ENCODE data around the gene FGFR3.

FGFR3 gene

DNA sequence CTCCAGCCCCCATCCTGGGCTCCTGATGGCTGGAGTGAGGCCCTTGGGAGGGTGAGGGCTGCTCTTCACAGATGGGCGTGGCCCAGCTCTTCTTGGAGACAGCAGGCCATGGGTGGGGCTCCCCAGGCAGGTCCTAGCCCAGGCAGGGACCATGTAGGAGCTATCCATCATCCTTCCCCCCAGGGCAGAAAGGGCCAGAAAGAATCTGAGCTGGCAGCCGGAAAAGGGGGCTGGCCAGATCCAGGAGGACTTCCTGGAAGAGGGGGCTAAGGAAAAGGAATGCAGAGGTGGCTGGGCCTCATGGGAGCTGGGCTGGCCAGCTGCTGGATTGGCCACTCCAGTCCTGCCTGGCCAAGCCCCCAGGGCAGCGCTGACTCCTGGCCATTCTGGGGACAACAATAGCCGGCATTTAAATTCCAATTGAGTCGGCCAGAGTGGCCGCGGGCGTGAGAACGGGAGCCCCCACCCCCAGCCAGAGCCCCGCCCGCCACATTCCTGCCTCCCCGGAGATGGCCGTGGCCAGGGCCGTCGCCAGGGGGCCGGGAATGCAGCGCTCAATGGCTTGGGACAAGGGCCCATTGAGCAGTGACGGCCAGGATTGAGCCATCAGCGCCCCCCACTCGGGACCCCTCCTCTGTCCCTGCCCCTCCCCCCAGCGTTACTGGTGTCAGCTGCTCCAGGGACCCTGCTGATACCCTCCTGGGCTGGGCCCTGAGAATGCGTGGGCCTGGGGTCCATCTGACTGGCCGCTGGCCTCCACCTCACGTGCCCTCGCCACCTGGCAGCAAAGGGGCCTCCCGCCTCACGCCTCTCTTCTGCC lies 15.1 kb upstream of the FGFR3 start:
- H3K4me2 ChIP-seq (ENCODE audit: low read depth, low read length) = no peak overlapping the region
- H2AFZ ChIP-seq (ENCODE audit: low read length) = no peak overlapping the region
- no peaks in the 10 kb centered on the region for H3K4me1 ChIP-seq (ENCODE audit: low read length)
- no peak overlapping the region for H3K4me3 ChIP-seq (ENCODE audit: low read length)
- no peaks in the 10 kb centered on the region for H3K9me3 ChIP-seq (replicated peaks; ENCODE audit: insufficient read depth, low read length)
- H3K36me3 ChIP-seq (replicated peaks; ENCODE audit: insufficient read depth, low read length) = no peaks in the 10 kb centered on the region
- no peak for DNase-seq
- no peak overlapping the region for H3K27ac ChIP-seq (ENCODE audit: low read length)
- H3K9ac ChIP-seq (ENCODE audit: low read length) = no peak overlapping the region
- TF ChIP-seq, protein P1, sequence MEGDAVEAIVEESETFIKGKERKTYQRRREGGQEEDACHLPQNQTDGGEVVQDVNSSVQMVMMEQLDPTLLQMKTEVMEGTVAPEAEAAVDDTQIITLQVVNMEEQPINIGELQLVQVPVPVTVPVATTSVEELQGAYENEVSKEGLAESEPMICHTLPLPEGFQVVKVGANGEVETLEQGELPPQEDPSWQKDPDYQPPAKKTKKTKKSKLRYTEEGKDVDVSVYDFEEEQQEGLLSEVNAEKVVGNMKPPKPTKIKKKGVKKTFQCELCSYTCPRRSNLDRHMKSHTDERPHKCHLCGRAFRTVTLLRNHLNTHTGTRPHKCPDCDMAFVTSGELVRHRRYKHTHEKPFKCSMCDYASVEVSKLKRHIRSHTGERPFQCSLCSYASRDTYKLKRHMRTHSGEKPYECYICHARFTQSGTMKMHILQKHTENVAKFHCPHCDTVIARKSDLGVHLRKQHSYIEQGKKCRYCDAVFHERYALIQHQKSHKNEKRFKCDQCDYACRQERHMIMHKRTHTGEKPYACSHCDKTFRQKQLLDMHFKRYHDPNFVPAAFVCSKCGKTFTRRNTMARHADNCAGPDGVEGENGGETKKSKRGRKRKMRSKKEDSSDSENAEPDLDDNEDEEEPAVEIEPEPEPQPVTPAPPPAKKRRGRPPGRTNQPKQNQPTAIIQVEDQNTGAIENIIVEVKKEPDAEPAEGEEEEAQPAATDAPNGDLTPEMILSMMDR (IDR thresholded peaks at IDR 0.05; ENCODE audit: low read length) = no peak
- TF ChIP-seq EZH2 (optimal IDR thresholded peaks at IDR 0.05; ENCODE audit: low read depth, low read length) = no peak
- TF ChIP-seq EZH2phosphoT487 (IDR thresholded peaks at IDR 0.05; ENCODE audit: low read length) = no peak
- no peaks in the 10 kb centered on the region for H3K79me2 ChIP-seq (ENCODE audit: low read length)
- no peaks in the 10 kb centered on the region for H3K9me2 ChIP-seq (replicated peaks; ENCODE audit: insufficient read depth, low read length)
- peaks cover 93% of the 10 kb centered on the region for H3K27me3 ChIP-seq (replicated peaks; ENCODE audit: insufficient read depth, low read length)
- no peaks in the 10 kb centered on the region for H4K20me1 ChIP-seq (ENCODE audit: insufficient read depth, low read length)
- no peaks in the 10 kb centered on the region for H3F3A ChIP-seq (ENCODE audit: insufficient read depth, low read length)

DNA sequence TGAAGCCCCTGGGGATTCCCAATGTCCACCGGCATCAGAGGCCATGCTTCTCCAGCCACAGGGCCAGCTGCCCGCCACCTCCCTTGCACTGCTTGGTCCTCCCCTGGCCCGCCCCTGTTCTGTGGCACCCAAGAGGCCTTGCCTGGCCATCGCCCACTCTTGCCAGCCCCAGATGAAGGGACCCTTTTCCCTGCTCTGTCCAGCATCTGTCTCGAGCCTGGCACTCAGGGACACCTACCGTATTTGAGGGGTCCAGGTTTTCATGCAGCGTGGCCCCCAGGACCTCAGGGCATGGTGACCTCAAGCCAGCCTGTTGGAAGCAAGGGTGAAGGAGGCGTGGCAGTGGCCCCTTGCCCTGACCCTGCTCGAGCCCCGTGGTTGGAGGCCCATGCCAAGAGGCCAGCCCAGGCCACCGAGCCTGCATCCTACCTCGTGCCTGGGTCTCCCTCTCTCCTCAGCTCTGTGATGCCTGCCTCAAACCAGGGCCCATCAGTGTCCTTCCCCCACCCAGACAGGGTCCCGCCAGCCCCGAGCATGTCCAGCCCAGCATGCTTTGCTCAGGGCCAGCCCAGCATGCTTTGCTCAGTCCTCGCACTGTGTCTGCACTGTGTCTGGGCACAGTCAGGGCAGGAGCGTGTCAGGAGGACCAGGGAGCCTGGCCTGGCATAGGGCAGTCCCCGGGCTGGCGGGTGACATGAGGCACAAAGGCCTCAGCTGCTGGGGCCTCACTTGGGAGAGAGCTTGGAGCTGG lies 14.3 kb upstream of the FGFR3 start:
- TF ChIP-seq, protein P1 (IDR thresholded peaks at IDR 0.05; ENCODE audit: low read length) = no peak
- TF ChIP-seq EZH2phosphoT487 (IDR thresholded peaks at IDR 0.05; ENCODE audit: low read length) (no peak), EZH2 (optimal IDR thresholded peaks at IDR 0.05; ENCODE audit: low read depth, low read length) (no peak)
- H3K9ac ChIP-seq (ENCODE audit: low read length) = no peak overlapping the region
- no peaks in the 10 kb centered on the region for H4K20me1 ChIP-seq (ENCODE audit: insufficient read depth, low read length)
- peaks cover 89% of the 10 kb centered on the region for H3K27me3 ChIP-seq (replicated peaks; ENCODE audit: insufficient read depth, low read length)
- no peaks in the 10 kb centered on the region for H3K9me3 ChIP-seq (replicated peaks; ENCODE audit: insufficient read depth, low read length)
- H3K4me1 ChIP-seq (ENCODE audit: low read length) = no peaks in the 10 kb centered on the region
- H3K36me3 ChIP-seq (replicated peaks; ENCODE audit: insufficient read depth, low read length) = no peaks in the 10 kb centered on the region
- H3K4me3 ChIP-seq (ENCODE audit: low read length) = no peak overlapping the region
- H3K27ac ChIP-seq (ENCODE audit: low read length) = no peak overlapping the region
- H3K4me2 ChIP-seq (ENCODE audit: low read depth, low read length) = no peak overlapping the region
- no peak overlapping the region for H2AFZ ChIP-seq (ENCODE audit: low read length)
- no peaks in the 10 kb centered on the region for H3K9me2 ChIP-seq (replicated peaks; ENCODE audit: insufficient read depth, low read length)
- no peaks in the 10 kb centered on the region for H3K79me2 ChIP-seq (ENCODE audit: low read length)
- H3F3A ChIP-seq (ENCODE audit: insufficient read depth, low read length) = no peaks in the 10 kb centered on the region
- DNase-seq = no peak

DNA sequence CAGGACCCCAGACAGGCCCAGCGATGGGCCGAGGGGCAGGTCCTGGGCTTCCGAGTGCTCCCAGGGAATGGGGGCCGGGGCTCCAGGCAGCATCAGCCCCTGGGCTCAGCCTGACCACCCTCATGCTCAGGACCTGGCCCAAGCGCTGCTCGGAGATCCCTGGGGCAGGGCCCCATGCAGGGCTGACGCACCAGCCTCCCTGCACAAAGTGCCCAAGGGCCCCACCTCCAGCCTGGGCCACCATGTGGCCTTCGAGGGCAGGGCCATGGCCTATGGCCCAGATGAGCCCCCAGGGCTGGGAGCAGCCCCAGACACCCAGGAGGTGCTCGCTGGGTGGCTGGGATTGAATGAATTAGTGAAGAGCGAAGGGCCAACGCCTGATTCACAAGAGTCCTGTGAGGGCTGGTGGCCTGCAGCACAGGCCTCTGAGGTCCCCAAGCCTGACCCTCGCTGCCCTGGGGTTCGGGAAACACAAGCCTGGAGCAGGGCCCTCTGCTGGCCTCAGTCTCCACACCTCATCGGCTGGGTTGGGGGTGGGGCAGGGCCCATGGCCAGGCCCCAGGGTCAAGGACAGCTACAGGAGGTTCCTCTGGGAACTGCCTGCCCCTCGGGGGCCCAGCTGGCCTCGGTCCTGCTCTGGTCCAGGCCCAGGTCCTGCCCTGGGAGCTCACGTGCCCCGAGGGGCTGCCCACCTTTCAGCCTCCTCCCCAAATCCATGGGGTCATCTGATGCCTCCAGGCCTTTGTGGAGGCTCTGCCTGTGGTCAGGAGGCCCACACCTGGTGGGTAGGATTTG lies 13.3 kb upstream of the FGFR3 start:
- Histone ChIP-seq H3K4me2 (ENCODE audit: low read depth, low read length) (no peak overlapping the region), H3K79me2 (ENCODE audit: low read length) (no peaks in the 10 kb centered on the region), H3K36me3 (replicated peaks; ENCODE audit: insufficient read depth, low read length) (no peaks in the 10 kb centered on the region), H3K4me1 (ENCODE audit: low read length) (no peaks in the 10 kb centered on the region), H3K9me3 (replicated peaks; ENCODE audit: insufficient read depth, low read length) (no peaks in the 10 kb centered on the region), H2AFZ (ENCODE audit: low read length) (no peak overlapping the region), H4K20me1 (ENCODE audit: insufficient read depth, low read length) (no peaks in the 10 kb centered on the region), H3K9me2 (replicated peaks; ENCODE audit: insufficient read depth, low read length) (no peaks in the 10 kb centered on the region), H3K27ac (ENCODE audit: low read length) (no peak overlapping the region), H3F3A (ENCODE audit: insufficient read depth, low read length) (no peaks in the 10 kb centered on the region), H3K9ac (ENCODE audit: low read length) (no peak overlapping the region), H3K4me3 (ENCODE audit: low read length) (no peak overlapping the region), H3K27me3 (replicated peaks; ENCODE audit: insufficient read depth, low read length) (peaks cover 89% of the 10 kb centered on the region)
- TF ChIP-seq EZH2 (optimal IDR thresholded peaks at IDR 0.05; ENCODE audit: low read depth, low read length) (no peak), EZH2phosphoT487 (IDR thresholded peaks at IDR 0.05; ENCODE audit: low read length) (no peak)
- TF ChIP-seq, protein P1 (IDR thresholded peaks at IDR 0.05; ENCODE audit: low read length) = no peak
- no peak for DNase-seq
